GM18951 (cell line): Measurements from ENCODE around the gene SOX8.

Experiments
- POLR2A ChIP-seq: IDR thresholded peaks from 4 replicates; pipeline ENCODE4 v1.6.1; 2011; ENCODE audit warnings: mild to moderate bottlenecking; ENCODE audit not compliant: insufficient read length, insufficient read depth; ENCODE audit errors: extremely low read depth
- in situ Hi-C: fragments of 300-500 bp; cut with MboI; formaldehyde crosslinking; loops from one replicate; pipeline ENCODE4 v1.12.0; 2022; ENCODE audit warnings: low sequenced_read_pairs, mixed read lengths, inconsistent platforms; ENCODE audit not compliant: unreplicated experiment

Gene SOX8

DNA sequence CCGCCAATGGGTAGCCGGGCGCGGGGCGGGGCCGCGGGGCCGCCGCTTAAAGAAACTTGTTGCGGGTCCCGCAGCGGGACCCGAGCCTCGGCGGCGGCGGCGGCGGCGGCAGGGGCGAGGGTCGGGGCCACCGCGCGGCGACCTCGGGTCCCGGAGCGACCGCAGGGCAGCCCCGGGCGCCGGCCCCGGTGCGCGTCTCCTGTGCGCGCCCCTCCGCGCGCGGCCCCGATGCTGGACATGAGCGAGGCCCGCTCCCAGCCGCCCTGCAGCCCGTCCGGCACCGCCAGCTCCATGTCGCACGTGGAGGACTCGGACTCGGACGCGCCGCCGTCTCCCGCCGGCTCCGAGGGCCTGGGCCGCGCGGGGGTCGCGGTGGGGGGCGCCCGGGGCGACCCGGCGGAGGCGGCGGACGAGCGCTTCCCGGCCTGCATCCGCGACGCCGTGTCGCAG is at the start of gene SOX8:
SOX8 (plus strand) TSS at position 76 of the 450 bp plus-strand sequence; CDS start at position 229, 153 bp downstream.
- TF ChIP-seq POLR2A, result no peak
- in situ Hi-C loops, result no loop called here

DNA sequence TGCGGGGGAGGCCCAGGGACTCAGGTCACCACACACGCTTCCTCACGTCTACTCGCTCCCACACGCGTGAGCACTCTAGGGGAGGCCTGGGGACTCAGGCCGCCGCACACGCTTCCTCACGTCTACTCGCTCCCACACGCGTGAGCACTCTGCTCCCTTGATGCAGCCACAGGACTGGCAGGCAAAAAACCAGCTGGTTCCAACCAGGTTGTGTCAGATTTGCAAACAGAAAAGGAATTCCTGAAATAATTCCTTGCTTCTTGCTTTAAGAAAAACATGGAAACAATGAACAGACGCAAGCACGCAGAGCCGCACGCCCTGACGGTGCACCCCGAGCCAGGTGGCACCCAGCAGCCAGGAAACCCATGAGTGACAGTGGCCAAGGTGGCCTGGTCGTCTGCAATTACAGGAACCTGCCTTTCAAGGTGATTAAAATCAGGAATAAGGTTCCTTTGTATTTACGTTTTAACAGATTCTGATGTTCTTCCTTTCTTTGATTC is 48.7 kb upstream of the SOX8 start:
- TF ChIP-seq POLR2A, result no peak
- in situ Hi-C loops, result no loop called here

DNA sequence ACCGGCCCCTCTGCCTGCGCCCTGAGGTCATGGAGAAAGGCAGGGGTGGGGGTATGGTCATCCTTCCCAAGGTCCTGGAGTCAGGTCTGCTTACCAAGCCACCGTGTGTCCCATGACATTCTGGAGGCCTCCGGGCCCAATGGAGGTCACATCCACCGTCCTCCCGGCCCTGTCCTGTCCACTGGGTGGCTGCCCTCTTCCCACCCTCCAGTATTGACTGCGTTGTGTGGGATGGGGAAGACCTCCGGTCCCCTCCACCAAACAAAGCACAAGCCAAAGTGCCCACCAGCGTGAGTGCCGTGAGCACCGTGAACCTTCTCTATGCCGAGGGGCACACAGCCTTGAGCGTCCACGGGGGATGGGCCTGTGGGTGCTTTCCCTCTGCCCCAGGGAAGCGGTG is 48.0 kb upstream of the SOX8 start:
- no peak for TF ChIP-seq POLR2A
- in situ Hi-C loops, result no loop called here

DNA sequence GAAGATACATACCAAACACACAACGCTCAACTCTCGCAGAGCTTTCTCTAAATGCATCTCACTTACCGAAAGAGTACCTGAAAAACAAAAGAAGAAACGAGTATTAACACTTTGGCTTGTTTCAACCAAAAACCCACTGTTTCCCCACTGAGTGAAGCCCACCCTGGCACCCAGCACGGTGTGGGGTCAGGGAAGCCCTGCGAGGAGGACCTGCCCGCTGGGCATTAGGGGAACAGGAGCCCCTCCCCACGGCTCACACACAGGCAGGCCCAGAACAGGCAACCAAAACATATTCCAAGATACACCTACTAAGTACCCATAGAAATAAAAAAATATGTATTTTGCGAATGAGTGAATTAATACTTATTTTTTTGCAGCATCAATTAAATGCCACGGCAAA is 47.4 kb upstream of the SOX8 start:
- no peak for TF ChIP-seq POLR2A
- in situ Hi-C loops, result no loop called here

DNA sequence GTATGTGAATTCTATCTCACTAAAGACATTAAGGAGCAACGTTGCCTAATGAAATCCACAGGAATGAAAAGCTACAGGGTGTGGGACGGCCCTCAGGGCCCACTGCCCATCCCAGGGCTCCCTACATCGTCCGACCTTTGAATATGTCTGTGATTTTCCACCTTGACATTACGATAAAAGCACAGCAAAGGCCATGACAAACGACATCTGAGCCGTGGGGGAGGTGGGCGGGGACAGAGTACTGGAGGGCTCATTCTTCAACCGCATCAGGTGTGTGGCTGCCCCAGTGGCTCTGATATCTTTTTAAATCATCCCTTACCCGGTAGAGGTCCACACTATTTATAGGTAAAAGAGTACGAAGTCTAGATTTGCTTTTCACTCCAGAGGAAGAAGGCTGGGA is 45.9 kb upstream of the SOX8 start:
- in situ Hi-C loops, result no loop called here
- no peak for TF ChIP-seq POLR2A

DNA sequence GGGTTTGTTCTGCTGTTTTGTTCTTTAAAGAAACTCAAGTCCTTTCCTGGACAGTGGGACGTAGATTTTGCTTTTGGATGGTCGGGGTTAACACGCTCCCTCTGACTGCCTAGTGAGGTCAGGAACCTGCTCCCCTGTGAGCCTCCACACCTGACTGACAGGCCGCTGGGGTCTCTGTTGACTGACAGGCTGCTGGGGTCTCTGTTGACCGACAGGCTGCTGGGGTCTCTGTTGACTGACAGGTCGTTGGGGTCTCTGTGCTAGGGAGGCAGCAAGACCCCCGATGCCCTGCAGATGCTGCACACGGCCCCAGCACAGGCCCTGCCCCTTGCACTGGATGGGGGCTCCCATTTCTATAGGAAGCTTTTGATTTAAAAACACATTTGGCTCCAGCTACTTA is 44.3 kb upstream of the SOX8 start:
- no peak for TF ChIP-seq POLR2A
- in situ Hi-C loops, result no loop called here

DNA sequence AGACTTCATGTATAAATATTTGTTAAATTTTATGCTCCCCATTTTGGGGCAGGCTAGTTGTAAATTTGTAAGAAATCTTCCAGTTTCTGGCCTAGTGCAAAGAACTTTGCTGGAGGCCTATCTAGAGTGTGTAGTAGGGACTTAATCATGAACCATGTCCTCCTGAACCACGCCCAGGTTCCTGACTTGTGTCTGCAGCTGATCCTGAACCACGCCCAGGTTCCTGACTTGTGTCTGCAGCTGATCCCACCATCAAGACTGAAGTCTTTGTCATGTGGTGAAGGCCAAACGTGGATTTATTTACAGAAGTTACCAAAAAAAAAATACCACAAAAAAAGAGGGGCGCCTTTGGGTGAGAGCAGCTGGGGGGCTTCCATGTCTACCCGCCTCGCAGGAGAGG is 43.8 kb upstream of the SOX8 start:
- no peak for TF ChIP-seq POLR2A
- in situ Hi-C loops, result no loop called here

DNA sequence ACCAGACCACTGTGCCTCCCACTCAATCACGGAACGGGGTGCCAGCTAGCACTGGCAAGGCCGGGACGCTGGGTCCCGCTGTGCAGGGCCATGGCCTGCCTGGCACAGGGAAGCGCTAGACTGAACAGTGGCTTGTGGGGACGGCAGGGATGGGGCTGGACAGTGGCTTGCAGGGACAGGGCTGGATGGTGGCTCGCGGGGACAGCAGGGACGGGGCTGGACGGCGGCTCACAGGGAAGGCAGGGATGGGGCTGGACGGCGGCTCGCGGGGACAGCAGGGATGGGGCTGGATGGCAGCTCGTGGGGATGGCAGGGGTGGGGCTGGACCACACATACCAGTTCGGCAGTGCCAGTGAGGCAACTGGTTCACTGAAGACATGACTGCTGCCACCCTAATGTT is 43.4 kb upstream of the SOX8 start:
- no peak for TF ChIP-seq POLR2A
- in situ Hi-C loops, result no loop called here

DNA sequence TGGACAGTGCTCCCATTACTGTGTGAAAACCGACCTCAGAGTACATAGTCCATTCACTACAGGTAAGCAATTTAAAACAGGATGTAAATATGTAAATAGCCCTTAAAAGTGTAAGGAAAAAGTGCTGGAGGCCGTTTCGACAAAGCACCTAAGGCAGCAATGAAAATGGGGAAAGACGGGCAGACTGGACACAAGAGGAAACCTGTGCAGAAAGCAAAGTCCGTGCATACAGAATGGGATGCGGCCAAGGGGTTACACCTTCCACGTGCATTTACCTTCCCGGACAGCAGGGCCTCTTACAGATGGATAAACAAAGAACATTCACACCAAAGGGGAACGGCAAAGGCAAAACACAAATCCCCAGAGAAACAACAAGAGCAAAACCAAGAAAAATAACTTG is 42.8 kb upstream of the SOX8 start:
- no peak for TF ChIP-seq POLR2A
- in situ Hi-C loops, result no loop called here

DNA sequence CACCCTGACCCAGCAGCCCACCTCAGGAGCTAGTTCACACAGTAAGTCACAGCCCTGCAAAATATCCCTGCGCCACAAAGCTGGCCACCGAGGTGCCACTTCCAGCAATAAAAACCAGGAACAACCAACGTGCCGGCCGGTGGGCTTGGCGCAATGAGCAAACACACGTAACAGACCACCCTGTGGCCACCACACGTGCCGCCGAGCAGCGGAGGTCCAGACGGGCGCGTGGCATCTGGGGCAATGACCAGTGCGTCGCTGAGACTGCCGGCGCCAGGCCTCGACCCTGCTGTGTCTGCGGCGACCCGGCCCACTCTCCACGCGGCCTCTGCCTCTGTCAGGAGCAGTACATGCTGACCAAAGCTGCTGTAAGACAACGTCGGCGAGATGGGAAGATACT is 42.3 kb upstream of the SOX8 start:
- TF ChIP-seq POLR2A, result no peak
- in situ Hi-C loops, result no loop called here

DNA sequence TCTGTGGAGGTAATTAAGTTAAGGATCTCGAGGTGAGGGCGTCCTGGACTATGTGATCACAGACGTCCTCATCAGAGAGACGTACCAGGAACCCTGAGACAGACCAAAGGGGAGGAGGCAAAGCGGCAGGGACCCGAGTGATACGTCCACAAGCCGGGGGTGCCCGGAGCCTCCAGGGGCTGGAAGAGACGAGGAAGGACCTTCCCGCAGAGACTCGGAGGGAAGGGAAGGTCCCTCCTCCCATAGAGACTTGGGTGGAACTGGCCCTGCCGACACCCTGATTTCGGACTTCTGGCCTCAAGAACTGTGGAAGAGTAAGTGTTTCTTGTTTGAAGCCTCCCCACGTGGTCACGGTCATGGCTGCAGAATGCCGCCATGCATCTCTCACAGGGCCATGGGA is 41.6 kb upstream of the SOX8 start:
- in situ Hi-C loops, result no loop called here
- TF ChIP-seq POLR2A, result no peak

DNA sequence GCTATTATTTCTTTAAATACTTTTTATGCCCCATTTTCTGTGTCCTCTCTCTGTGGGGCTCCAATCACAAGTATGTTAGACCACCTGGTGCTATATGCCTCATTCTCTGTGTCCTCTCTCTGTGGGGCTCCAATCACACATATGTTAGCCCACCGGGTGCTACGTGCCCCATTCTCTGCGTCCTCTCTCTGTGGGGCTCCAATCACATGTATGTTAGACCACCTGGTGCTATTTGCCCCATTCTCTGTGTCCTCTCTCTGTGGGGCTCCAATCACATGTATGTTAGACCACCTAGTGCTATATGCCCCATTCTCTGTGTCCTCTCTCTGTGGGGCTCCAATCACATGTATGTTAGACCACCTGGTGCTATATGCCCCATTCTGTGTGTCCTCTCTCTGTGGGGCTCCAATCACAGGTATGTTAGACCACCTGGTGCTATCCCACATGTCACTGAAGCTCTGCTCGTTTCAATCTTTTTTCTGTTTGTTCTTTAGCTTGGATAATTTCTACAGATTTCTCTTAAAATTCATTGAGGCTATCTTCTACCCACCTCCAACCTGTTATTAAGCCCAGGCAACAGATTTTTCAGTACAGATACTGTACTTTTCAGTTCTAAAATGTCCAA is 39.0 kb upstream of the SOX8 start:
- TF ChIP-seq POLR2A, result no peak
- in situ Hi-C loops, result no loop called here

DNA sequence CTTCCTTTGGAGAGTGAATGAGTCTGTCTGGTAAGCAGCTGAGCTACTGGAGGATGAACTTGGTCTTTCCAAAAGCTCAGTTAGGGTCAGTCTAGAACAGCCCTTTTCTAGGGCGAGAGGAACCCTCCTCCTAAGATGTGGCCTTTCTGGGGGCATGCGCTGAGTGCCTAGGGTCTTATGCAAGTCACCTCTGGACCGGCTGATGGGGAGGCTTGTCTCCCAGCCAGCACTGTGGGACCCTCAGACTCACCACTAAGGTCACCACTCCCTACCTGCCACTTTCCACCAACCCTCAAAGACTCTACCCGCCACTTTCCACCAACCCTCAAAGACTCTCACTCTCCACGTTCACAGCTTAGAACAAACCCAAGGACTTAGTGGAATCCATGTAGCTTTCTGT is 37.6 kb upstream of the SOX8 start:
- in situ Hi-C loops, result no loop called here
- TF ChIP-seq POLR2A, result no peak

DNA sequence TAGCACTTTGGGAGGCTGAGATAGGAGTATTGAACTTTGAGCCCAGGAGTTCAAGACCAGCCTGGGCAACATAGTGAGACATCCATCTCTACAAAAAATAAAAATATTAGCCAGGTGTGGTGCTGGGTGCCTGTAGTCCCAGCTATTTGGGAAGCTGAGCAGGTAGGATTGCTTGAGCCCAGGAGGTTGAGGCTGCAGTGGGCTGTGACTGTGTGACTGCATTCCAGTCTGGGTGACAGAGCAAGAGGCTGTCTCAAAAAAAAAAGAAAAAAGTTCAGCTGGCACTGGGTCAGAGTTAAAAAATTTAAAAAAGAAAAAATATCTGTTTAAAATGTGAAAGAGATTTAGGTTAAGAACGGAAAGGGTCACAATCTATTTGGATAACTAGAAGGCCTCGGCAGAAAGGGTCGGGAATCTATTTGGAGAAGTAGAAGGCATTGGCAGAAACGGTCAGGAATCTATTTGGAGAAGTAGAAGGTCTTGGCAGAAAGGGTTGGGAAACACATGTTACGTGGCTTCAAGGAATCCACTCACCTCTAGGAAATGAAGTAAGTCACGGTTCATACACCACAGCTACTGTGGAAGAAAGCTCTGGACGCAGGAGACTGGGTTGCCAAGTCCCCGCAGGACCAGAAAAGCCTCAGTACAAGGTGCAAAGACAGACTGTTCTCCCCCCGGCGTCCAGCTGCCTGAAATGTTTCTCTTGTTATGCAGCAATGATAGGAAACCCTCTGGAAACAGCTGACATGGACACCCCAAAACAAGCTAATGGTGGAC is 36.1 kb upstream of the SOX8 start:
- no peak for TF ChIP-seq POLR2A
- in situ Hi-C loops, result no loop called here
